Heart left ventricle (tissue), 13 donors: ENCODE measurements around the gene DPP9.

ENCODE experiments used
- CTCF ChIP-seq, 12 donors: fragments of 200-600 bp; sonication (generic) in 4 of 12; IDR thresholded peaks; one replicate each; pipeline versions ENCODE4 v1.5.0 to v1.8.0; 2018 to 2022; ENCODE audit warnings: antibody characterized with exemption in 12 of 12, mild to moderate bottlenecking in 5 of 12
- POLR2A ChIP-seq, 2 donors: fragments of 450-650 bp; IDR thresholded peaks; one replicate each; pipeline ENCODE4 v1.6.1; 2017; ENCODE audit warnings: antibody characterized with exemption in 2 of 2, mild to moderate bottlenecking in 2 of 2, moderate library complexity in 2 of 2
- donor health status: ischemic (EF 13 %, LVEDD 7.1; RV severe dilation, severe dysfunction).
- donor health status: DM: no; HTN: yes; CAD: no.
- donor health status: DM: no; HTN: no; CAD: no.
- donor health status: ischemic (EF 25% LVEDD 6.9; RV normal size, moderate dysfunction).
- donor health status: ischemic (EF 25% LVEDD 5.7; RV mildly dilated, moderate dysfunction).
- donor health status: ischemic (EF 35%, LVEDD 5.7; RV mildly dilated, moderate dysfunction).
- donor health status: nonischemic (EF 11% LVEDD 7.7; RV severe dilation, severe dysfunction).
- donor health status: DM: yes; HTN: yes; CAD: no.
- donor health status: PGD.
- donor health status: ischemic (EF 29% LVEDD 5.4; RV normal size, mild dysfunction).
- donor health status: nonischemic (EF 23%, LVEDD 6.1; RV moderate dilation, normal function).

GRCh38 chr19:4686700-4687099 is 36.9 kb downstream of the DPP9 start:
- TF ChIP-seq CTCF (IDR thresholded peaks at IDR 0.05) (no peak), POLR2A (IDR thresholded peaks at IDR 0.05) (no peak)
